ENCODE measurements around the gene ACTN4. TPM values are rescaled to one million over a fixed set of nuclear protein-coding genes. Genes with fewer than 3 reads are reported as not detected.

ACTN4 gene
- total RNA-seq, 1 donor from 2014 or later, result 921 TPM

DNA sequence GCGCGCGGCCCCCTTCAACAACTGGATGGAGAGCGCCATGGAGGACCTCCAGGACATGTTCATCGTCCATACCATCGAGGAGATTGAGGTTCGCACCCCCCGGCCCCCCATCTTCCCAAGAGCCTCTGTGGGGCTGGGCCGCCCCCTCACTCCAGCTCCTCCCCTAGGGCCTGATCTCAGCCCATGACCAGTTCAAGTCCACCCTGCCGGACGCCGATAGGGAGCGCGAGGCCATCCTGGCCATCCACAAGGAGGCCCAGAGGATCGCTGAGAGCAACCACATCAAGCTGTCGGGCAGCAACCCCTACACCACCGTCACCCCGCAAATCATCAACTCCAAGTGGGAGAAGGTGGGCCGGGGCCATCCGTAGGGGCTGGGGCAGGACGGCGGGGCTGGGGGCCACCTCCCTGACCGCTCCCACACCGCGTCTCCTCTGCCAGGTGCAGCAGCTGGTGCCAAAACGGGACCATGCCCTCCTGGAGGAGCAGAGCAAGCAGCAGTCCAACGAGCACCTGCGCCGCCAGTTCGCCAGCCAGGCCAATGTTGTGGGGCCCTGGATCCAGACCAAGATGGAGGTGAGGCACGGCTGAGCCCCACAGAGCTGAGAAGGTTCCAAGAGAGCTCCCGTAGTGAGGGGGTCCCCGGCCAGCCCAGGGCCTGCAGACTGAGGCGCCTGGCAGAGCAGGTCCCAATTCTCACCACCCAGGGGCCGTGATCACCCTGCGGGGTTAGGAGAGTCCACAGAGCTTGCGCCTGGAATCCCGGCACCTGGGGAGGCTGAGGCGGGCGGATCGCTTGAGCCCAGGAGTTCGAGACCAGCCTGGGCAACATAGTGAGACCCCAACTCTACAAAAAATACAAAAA lies 76.8 kb downstream of the ACTN4 start:
- Mint-ChIP-seq H3K36me3 (ENCODE audit: low read depth) (peaks cover 28% of the 10 kb centered on the region), H3K27ac (ENCODE audit: unreplicated experiment) (no peak overlapping the region), H3K4me3 (ENCODE audit: unreplicated experiment) (no peak overlapping the region), H3K9me3 (ENCODE audit: low read depth) (no peaks in the 10 kb centered on the region), H3K27me3 (ENCODE audit: low read depth) (no peaks in the 10 kb centered on the region), H3K4me1 (ENCODE audit: low read depth) (peaks cover 28% of the 10 kb centered on the region)
- TF ChIP-seq, protein P1, sequence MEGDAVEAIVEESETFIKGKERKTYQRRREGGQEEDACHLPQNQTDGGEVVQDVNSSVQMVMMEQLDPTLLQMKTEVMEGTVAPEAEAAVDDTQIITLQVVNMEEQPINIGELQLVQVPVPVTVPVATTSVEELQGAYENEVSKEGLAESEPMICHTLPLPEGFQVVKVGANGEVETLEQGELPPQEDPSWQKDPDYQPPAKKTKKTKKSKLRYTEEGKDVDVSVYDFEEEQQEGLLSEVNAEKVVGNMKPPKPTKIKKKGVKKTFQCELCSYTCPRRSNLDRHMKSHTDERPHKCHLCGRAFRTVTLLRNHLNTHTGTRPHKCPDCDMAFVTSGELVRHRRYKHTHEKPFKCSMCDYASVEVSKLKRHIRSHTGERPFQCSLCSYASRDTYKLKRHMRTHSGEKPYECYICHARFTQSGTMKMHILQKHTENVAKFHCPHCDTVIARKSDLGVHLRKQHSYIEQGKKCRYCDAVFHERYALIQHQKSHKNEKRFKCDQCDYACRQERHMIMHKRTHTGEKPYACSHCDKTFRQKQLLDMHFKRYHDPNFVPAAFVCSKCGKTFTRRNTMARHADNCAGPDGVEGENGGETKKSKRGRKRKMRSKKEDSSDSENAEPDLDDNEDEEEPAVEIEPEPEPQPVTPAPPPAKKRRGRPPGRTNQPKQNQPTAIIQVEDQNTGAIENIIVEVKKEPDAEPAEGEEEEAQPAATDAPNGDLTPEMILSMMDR (IDR thresholded peaks at IDR 0.05), result no peak
- no peak for DNase-seq (ENCODE audit: low spot score)

DNA sequence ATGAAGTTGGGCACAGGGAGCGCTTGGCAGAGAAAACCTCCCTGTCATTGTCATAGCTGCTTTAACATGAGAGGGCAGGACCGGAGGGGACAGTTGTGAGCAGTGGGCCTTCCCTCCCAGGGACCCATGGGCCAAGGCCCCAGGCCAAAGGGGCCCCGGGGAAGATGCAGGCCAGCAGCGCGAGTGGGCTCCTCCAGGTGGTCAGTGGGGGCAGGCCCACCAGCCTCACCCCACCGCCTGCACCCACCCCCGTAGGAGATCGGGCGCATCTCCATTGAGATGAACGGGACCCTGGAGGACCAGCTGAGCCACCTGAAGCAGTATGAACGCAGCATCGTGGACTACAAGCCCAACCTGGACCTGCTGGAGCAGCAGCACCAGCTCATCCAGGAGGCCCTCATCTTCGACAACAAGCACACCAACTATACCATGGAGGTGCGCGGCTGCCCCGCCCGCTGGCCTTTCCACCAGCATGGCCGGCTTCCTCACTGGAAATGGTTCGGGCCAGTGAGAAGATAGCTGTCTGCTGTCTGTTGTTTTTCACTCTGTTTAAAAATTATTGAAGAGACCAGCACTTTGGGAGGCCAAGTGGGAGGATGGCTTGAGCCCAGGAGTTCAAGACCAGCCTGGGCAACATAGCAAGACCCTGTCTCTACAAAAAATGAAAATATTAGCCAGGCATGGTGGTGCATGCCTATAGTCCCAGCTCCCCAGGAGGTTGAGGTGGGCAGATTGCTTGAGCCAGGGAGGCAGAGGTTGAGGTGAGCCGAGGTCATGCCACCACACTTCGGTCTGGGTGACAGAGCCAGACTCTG lies 78.2 kb downstream of the ACTN4 start:
- Mint-ChIP-seq H3K9me3 (ENCODE audit: low read depth) (no peaks in the 10 kb centered on the region), H3K4me1 (ENCODE audit: low read depth) (peaks cover 21% of the 10 kb centered on the region), H3K27ac (ENCODE audit: unreplicated experiment) (peak overlapping the region; percentile 71), H3K36me3 (ENCODE audit: low read depth) (peaks cover 36% of the 10 kb centered on the region), H3K4me3 (ENCODE audit: unreplicated experiment) (no peak overlapping the region), H3K27me3 (ENCODE audit: low read depth) (no peaks in the 10 kb centered on the region)
- DNase-seq (ENCODE audit: low spot score), result no peak
- TF ChIP-seq, protein P1 (IDR thresholded peaks at IDR 0.05), result no peak

DNA sequence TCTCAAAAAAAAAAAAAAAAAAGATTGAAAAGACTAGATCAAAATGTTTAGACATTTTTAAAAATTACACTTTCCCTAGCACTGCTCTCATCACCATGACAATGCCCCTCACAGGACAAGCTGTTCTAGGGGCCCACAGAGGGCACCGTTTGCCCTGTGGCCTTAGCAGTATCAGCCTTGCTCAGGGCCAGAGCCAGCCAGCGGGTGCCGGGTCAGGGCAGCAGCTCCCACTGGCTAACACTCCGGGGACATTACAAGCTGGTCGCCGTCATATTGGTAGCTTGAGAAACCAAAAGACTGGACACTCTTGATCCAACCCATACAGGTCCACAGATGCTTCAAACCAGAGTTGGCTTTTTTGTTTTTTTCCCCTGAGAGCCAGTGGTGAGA lies 78.8 kb downstream of the ACTN4 start:
- TF ChIP-seq, protein P1 (IDR thresholded peaks at IDR 0.05), result no peak
- peaks cover 19% of the 10 kb centered on the region for H3K4me1 Mint-ChIP-seq (ENCODE audit: low read depth)
- no peaks in the 10 kb centered on the region for H3K9me3 Mint-ChIP-seq (ENCODE audit: low read depth)
- no peak overlapping the region for H3K4me3 Mint-ChIP-seq (ENCODE audit: unreplicated experiment)
- H3K36me3 Mint-ChIP-seq (ENCODE audit: low read depth), result peaks cover 33% of the 10 kb centered on the region
- no peak for DNase-seq (ENCODE audit: low spot score)
- H3K27ac Mint-ChIP-seq (ENCODE audit: unreplicated experiment), result peak overlapping the region; percentile 71
- no peaks in the 10 kb centered on the region for H3K27me3 Mint-ChIP-seq (ENCODE audit: low read depth)

DNA sequence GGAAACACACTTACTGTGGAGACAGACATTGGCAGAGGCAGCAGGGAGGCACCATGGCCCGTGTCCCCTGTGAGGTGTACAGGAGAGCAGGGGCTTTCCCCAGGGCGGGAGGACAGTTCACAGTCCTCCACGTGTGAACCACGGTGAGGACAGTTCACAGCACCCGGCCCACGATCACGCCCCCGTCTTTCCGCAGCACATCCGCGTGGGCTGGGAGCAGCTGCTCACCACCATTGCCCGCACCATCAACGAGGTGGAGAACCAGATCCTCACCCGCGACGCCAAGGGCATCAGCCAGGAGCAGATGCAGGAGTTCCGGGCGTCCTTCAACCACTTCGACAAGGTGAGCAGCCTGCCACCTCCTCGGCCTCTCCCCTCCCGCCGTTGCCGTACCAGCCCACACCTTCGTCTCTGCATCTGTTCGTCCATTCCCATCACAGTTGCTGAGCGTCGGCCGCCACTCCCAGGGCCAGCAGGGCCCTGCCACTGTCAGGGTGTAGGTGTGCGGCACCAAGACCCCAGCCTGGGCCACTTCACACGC lies 79.4 kb downstream of the ACTN4 start:
- Mint-ChIP-seq H3K36me3 (ENCODE audit: low read depth) (peaks cover 35% of the 10 kb centered on the region), H3K27ac (ENCODE audit: unreplicated experiment) (peak overlapping the region; percentile 41), H3K4me1 (ENCODE audit: low read depth) (peaks cover 20% of the 10 kb centered on the region), H3K4me3 (ENCODE audit: unreplicated experiment) (no peak overlapping the region), H3K27me3 (ENCODE audit: low read depth) (no peaks in the 10 kb centered on the region), H3K9me3 (ENCODE audit: low read depth) (no peaks in the 10 kb centered on the region)
- no peak for DNase-seq (ENCODE audit: low spot score)
- TF ChIP-seq, protein P1 (IDR thresholded peaks at IDR 0.05), result no peak

DNA sequence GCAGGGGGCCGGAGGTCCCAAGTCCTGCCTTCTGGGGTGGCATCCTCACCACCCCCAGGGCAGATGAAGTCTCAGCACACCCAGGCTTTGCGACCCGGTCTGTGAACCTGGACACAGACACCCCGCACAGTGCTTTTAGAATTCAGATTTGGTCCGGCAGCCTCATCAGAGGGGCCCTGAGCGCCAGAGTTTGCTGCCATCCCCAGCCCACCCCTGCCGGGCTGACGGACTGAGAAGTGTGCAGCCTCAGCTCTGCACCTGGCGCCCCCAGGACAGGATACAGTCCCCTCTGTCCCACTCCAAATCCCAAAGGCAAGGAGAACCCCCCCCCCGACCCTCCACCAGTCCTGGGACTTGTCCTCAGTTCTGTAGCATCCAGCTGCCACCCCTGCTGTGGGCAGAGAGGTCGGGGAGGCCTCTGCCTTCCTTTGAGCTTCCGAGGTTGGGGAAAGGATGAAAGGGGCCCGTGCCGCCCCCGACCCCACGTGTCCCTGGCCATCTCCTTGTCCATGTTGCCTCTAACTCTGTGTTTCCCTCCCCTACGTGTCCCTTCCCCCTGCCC lies 79.9 kb downstream of the ACTN4 start:
- Mint-ChIP-seq H3K9me3 (ENCODE audit: low read depth) (no peaks in the 10 kb centered on the region), H3K4me1 (ENCODE audit: low read depth) (peaks cover 20% of the 10 kb centered on the region), H3K4me3 (ENCODE audit: unreplicated experiment) (no peak overlapping the region), H3K36me3 (ENCODE audit: low read depth) (peaks cover 38% of the 10 kb centered on the region), H3K27ac (ENCODE audit: unreplicated experiment) (peak overlapping the region; percentile 51), H3K27me3 (ENCODE audit: low read depth) (no peaks in the 10 kb centered on the region)
- no peak for DNase-seq (ENCODE audit: low spot score)
- TF ChIP-seq, protein P1 (IDR thresholded peaks at IDR 0.05), result no peak
